Breast epithelium (tissue), 3 donors: ENCODE results near the gene TMPRSS5.

Experiments used
- POLR2A ChIP-seq: fragments of 450-650 bp; IDR thresholded peaks from one replicate; pipeline ENCODE4 v1.6.1; 2016; ENCODE audit warnings: antibody characterized with exemption, mild to moderate bottlenecking, moderate library complexity
- POLR2AphosphoS5 ChIP-seq, 3 donors: sonication (generic); formaldehyde crosslinking; IDR thresholded peaks; one replicate each; pipeline ENCODE4 v1.6.1; 2017; ENCODE audit warnings: antibody characterized with exemption in 3 of 3
- TF ChIP-seq, protein P1 (sequence below), 3 donors: fragments of 450-650 bp; IDR thresholded peaks; one replicate each; pipeline ENCODE4 v1.5.1; 2016 to 2017; ENCODE audit warnings: antibody characterized with exemption in 3 of 3, mild to moderate bottlenecking in 3 of 3, moderate library complexity in 3 of 3

DNA sequence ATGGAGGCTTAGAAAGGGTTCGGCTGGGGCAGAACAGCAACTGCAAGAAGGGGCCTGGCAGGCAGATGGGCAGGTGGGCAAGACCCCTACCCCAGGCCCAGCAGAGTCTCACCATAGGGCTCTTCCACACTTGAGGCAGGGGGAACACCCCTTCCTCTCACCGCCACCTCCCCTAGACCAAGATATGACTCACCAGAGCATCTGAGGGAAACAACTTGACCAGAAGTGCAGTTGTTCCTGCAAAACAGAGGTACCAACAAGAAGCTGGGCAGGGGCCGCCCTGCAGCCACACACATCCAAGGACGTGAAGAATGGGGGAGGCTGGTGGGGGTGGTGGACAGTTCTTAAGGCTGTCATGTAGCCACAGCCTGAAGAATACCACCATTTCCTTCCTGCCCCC lies 10.9 kb downstream of the TMPRSS5 start:
- TF ChIP-seq, protein P1, sequence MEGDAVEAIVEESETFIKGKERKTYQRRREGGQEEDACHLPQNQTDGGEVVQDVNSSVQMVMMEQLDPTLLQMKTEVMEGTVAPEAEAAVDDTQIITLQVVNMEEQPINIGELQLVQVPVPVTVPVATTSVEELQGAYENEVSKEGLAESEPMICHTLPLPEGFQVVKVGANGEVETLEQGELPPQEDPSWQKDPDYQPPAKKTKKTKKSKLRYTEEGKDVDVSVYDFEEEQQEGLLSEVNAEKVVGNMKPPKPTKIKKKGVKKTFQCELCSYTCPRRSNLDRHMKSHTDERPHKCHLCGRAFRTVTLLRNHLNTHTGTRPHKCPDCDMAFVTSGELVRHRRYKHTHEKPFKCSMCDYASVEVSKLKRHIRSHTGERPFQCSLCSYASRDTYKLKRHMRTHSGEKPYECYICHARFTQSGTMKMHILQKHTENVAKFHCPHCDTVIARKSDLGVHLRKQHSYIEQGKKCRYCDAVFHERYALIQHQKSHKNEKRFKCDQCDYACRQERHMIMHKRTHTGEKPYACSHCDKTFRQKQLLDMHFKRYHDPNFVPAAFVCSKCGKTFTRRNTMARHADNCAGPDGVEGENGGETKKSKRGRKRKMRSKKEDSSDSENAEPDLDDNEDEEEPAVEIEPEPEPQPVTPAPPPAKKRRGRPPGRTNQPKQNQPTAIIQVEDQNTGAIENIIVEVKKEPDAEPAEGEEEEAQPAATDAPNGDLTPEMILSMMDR (IDR thresholded peaks at IDR 0.05) = no peak
- TF ChIP-seq POLR2AphosphoS5 (IDR thresholded peaks at IDR 0.05) (no peak), POLR2A (no peak)
